Measurements from ENCODE around the gene EXOC3L4. TPM values are rescaled to one million over a fixed set of nuclear protein-coding genes. Genes with fewer than 3 reads are reported as not detected.
A peak's percentile ranks its signal among the peaks of the same experiment; 100 is the strongest.

The EXOC3L4 gene
- total and polyA plus RNA-seq, 9 of the 15 experiments (the other 6 are each of a cell fraction or from before 2014, with no cell fraction given), result 0.10 to 6.7 (median 0.98) TPM; not detected in 1

- TF ChIP-seq HOXB6 (CRISPR knock-in tag; IDR thresholded peaks at IDR 0.05; ENCODE audit: borderline replicate concordance) (no peak), NCOA6 (IDR thresholded peaks at IDR 0.05) (peak; percentile 65), TRIM24 (IDR thresholded peaks at IDR 0.05) (no peak), MAFF (IDR thresholded peaks at IDR 0.05; ENCODE audit: low read length) (no peak), NR1H2 (CRISPR knock-in tag; IDR thresholded peaks at IDR 0.05) (no peak), VEZF1 (CRISPR knock-in tag; IDR thresholded peaks at IDR 0.05) (peak; percentile 78), RBBP5 (IDR thresholded peaks at IDR 0.05; ENCODE audit: borderline replicate concordance, insufficient read depth, low read length, poor library complexity, severe bottlenecking) (peak; percentile 16), ZNF75A (CRISPR knock-in tag; IDR thresholded peaks at IDR 0.05) (no peak), NCOA1 (IDR thresholded peaks at IDR 0.05; ENCODE audit: low read depth) (0 out of 2 replicates have a peak, but pooled peaks have one; percentile 10), GATAD2B (IDR thresholded peaks at IDR 0.05; ENCODE audit: borderline replicate concordance) (no peak), ZFP36 (IDR thresholded peaks at IDR 0.05; ENCODE audit: low read depth, low read length, partially characterized antibody) (no peak), ZHX1 (conservative IDR thresholded peaks at IDR 0.05; ENCODE audit: low read length) (no peak), SMARCA4 (IDR thresholded peaks at IDR 0.05) (no peak), RBM17 (IDR thresholded peaks at IDR 0.05; ENCODE audit: borderline replicate concordance, low read depth, low read length) (no peak), EP400 (IDR thresholded peaks at IDR 0.05) (no peak), RB1 (IDR thresholded peaks at IDR 0.05; ENCODE audit: low read depth) (0 out of 2 replicates have a peak, but pooled peaks have one; percentile 16), ZNF668 (CRISPR knock-in tag; IDR thresholded peaks at IDR 0.05) (no peak), ZSCAN29 (IDR thresholded peaks at IDR 0.05) (no peak), NR2F6 (CRISPR knock-in tag; IDR thresholded peaks at IDR 0.05) (no peak), GTF2E2 (tag; IDR thresholded peaks at IDR 0.05) (no peak), FOXP4 (CRISPR knock-in tag; IDR thresholded peaks at IDR 0.05; ENCODE audit: borderline replicate concordance) (no peak), XRCC4 (IDR thresholded peaks at IDR 0.05; ENCODE audit: extremely low read depth, insufficient read depth, insufficient read length) (no peak), TEAD1 (CRISPR knock-in tag; IDR thresholded peaks at IDR 0.05) (0 out of 4 replicates have a peak, but pooled peaks of 1 of the 2 experiments have one; percentile 22)
These were observed 28.6 kb downstream of the EXOC3L4 start, which contains the start of gene TNFAIP2 (continued) for GRCh38 chr14:103122947-103123633.
